Natural killer cell (primary cell): ENCODE measurements around the gene PRRT3. TPM values are rescaled to one million over a fixed set of nuclear protein-coding genes. Genes with fewer than 3 reads are reported as not detected.
A peak's percentile ranks its signal among the peaks of the same experiment; 100 is the strongest.

Experiments used
- ATAC-seq, 3 donors: fragments of 150-1000 bp in 2 of 3; fragments of 200-7000 bp in 1 of 3; cut with Tn5 transposase; 1 replicate in 1 of 3; 2 replicates in 2 of 3; pipeline ENCODE4 v1.10.0; 2021; ENCODE audit warnings: mild to moderate bottlenecking in 2 of 3, moderate library complexity in 2 of 3
- DNase-seq, 2 donors: peaks; one replicate each; pipeline versions ENCODE4 v3.0.0 to v3.0.0-alpha.2; 2013 to 2021; ENCODE audit warnings: mixed read lengths in 1 of 2
- H3K27ac ChIP-seq: one replicate; pipeline ENCODE4 v1.5.1; 2013; ENCODE audit warnings: mild to moderate bottlenecking, low read length
- H3K27me3 ChIP-seq: one replicate; pipeline ENCODE4 v1.6.1; 2013; ENCODE audit warnings: low read length; ENCODE audit not compliant: control insufficient read depth, insufficient read depth
- H3K36me3 ChIP-seq: one replicate; pipeline ENCODE4 v1.6.1; 2013; ENCODE audit warnings: low read length; ENCODE audit not compliant: control insufficient read depth, insufficient read depth
- H3K4me1 ChIP-seq: one replicate; pipeline ENCODE4 v1.6.1; 2013; ENCODE audit warnings: low read length; ENCODE audit not compliant: control insufficient read depth, insufficient read depth
- H3K4me3 ChIP-seq: one replicate; pipeline ENCODE4 v1.5.1; 2013; ENCODE audit warnings: low read length
- H3K9me3 ChIP-seq: one replicate; pipeline ENCODE4 v1.6.1; 2013; ENCODE audit warnings: low read length; ENCODE audit not compliant: control insufficient read depth, insufficient read depth
- H3K27ac Mint-ChIP-seq, 2 donors: one replicate each; pipeline ENCODE4 v1.8.0; 2022; ENCODE audit warnings: mild to moderate bottlenecking in 2 of 2, mixed read lengths in 2 of 2, moderate library complexity in 1 of 2
- H3K27me3 Mint-ChIP-seq, 2 donors: one replicate each; pipeline ENCODE4 v1.8.0; 2022; ENCODE audit warnings: low read depth in 2 of 2, mixed read lengths in 2 of 2
- H3K36me3 Mint-ChIP-seq: one replicate; pipeline ENCODE4 v1.8.0; 2022; ENCODE audit warnings: mixed read lengths
- H3K4me1 Mint-ChIP-seq, 2 donors: one replicate each; pipeline ENCODE4 v1.8.0; 2022; ENCODE audit warnings: mixed read lengths in 2 of 2
- H3K4me3 Mint-ChIP-seq: one replicate; pipeline ENCODE4 v1.8.0; 2022; ENCODE audit warnings: mild to moderate bottlenecking, moderate library complexity, mixed read lengths
- H3K9me3 Mint-ChIP-seq, 2 donors: one replicate each; pipeline ENCODE4 v1.8.0; 2022; ENCODE audit warnings: mixed read lengths in 2 of 2
- CTCF ChIP-seq: fragments of 200-600 bp; IDR thresholded peaks from one replicate; pipeline ENCODE4 v1.8.0; 2022; ENCODE audit warnings: antibody characterized with exemption
- WGBS: methylation state at CpG from one replicate; pipeline ENCODE4 v1.1.7; 2013; ENCODE audit warnings: missing lambda C conversion rate; ENCODE audit not compliant: insufficient coverage; 5-methylcytosine and 5-hydroxymethylcytosine counted together
- intact Hi-C: fragments of 100-400 bp; cut with micrococcal nuclease; formaldehyde crosslinking; loops from one replicate; pipeline ENCODE4 v1.14.2; 2022
- total RNA-seq, 4 donors: library from RNA; stranded (reverse); fragments of 120-200 nt in 1 of 4; gene quantifications; one replicate each; pipeline versions ENCODE4 v1.2.3 to v1.2.4, GENCODE V29; 2013 to 2022

The PRRT3 gene
- total RNA-seq, 3 donors from 2014 or later (not counting 1 experiment from before 2014, with no cell fraction given): 2.2 to 5.1 (median 4.8) TPM

GRCh38 chr3:9976721-9977709 is 24.8 kb upstream of the PRRT3 start:
- Histone ChIP-seq H3K4me3 (no peak overlapping the region), H3K27me3 (no peaks in the 10 kb centered on the region), H3K9me3 (no peaks in the 10 kb centered on the region), H3K27ac (no peak overlapping the region), H3K36me3 (peaks cover 56% of the 10 kb centered on the region), H3K4me1 (no peaks in the 10 kb centered on the region)
- Mint-ChIP-seq H3K9me3 (no peaks in the 10 kb centered on the region), H3K4me1 (peaks cover 7 to 15% of the 10 kb centered on the region in 2 donors), H3K27ac (peak overlapping the region; percentile 8 to 33), H3K36me3 (no peaks in the 10 kb centered on the region), H3K4me3 (no peak overlapping the region), H3K27me3 (no peaks in the 10 kb centered on the region)
- peak in 2 of 3 donors; percentile 54 to 64 for ATAC-seq
- intact Hi-C loops: no loop called here
- 60% methylated on average over 4 of the region's 7 CpGs for WGBS
- no peak for TF ChIP-seq CTCF
- DNase-seq: no peak

GRCh38 chr3:9970020-9970652 is 17.9 kb upstream of the PRRT3 start:
- no peaks in the 10 kb centered on the region for H3K27me3 Mint-ChIP-seq
- H3K27ac ChIP-seq: no peak overlapping the region
- H3K4me3 ChIP-seq: no peak overlapping the region
- ATAC-seq (no peak), DNase-seq (no peak)
- H3K36me3 Mint-ChIP-seq: peaks cover 21% of the 10 kb centered on the region
- H3K4me3 Mint-ChIP-seq: no peak overlapping the region
- no peaks in the 10 kb centered on the region for H3K9me3 Mint-ChIP-seq
- H3K4me1 Mint-ChIP-seq: no peaks in the 10 kb centered on the region
- no peaks in the 10 kb centered on the region for H3K27me3 ChIP-seq
- 79% methylated on average over 3 of the region's 3 CpGs for WGBS
- no peak for TF ChIP-seq CTCF
- no peaks in the 10 kb centered on the region for H3K4me1 ChIP-seq
- no peaks in the 10 kb centered on the region for H3K9me3 ChIP-seq
- peaks cover 68% of the 10 kb centered on the region for H3K36me3 ChIP-seq
- intact Hi-C loops: no loop called here
- H3K27ac Mint-ChIP-seq: no peak overlapping the region

GRCh38 chr3:9969632-9970019 is 17.4 kb upstream of the PRRT3 start:
- Mint-ChIP-seq H3K4me1 (no peaks in the 10 kb centered on the region), H3K27ac (no peak overlapping the region), H3K9me3 (no peaks in the 10 kb centered on the region), H3K4me3 (no peak overlapping the region), H3K27me3 (no peaks in the 10 kb centered on the region), H3K36me3 (peaks cover 21% of the 10 kb centered on the region)
- Histone ChIP-seq H3K36me3 (peaks cover 65% of the 10 kb centered on the region), H3K4me1 (no peaks in the 10 kb centered on the region), H3K27ac (no peak overlapping the region), H3K9me3 (no peaks in the 10 kb centered on the region), H3K27me3 (no peaks in the 10 kb centered on the region), H3K4me3 (no peak overlapping the region)
- 99% methylated on average over 4 of the region's 4 CpGs for WGBS
- intact Hi-C loops: no loop called here
- TF ChIP-seq CTCF: no peak
- DNase-seq (no peak), ATAC-seq (no peak)
